Nephron progenitor cell (in vitro differentiated cells): ENCODE data around the gene EVL.
A peak's percentile ranks its signal among the peaks of the same experiment; 100 is the strongest.

Source experiments
- DNase-seq: peaks from one replicate; pipeline ENCODE4 v3.0.0; 2021
- H3K27ac Mint-ChIP-seq: 2 replicates; pipeline ENCODE4 v1.8.0; 2021; ENCODE audit warnings: mild to moderate bottlenecking, moderate library complexity, mixed read lengths
- H3K27me3 Mint-ChIP-seq: 2 replicates; pipeline ENCODE4 v1.8.0; 2021; ENCODE audit warnings: mild to moderate bottlenecking, low read depth, mixed read lengths; ENCODE audit not compliant: poor library complexity
- H3K36me3 Mint-ChIP-seq: 2 replicates; pipeline ENCODE4 v1.8.0; 2021; ENCODE audit warnings: low read depth, mixed read lengths
- H3K4me1 Mint-ChIP-seq: 2 replicates; pipeline ENCODE4 v1.8.0; 2021; ENCODE audit warnings: mixed read lengths
- H3K4me3 Mint-ChIP-seq: 2 replicates; pipeline ENCODE4 v1.8.0; 2021; ENCODE audit warnings: mild to moderate bottlenecking, moderate library complexity, mixed read lengths
- H3K9me3 Mint-ChIP-seq: 2 replicates; pipeline ENCODE4 v1.8.0; 2021; ENCODE audit warnings: mild to moderate bottlenecking, moderate library complexity, mixed read lengths
- TF ChIP-seq, protein P1 (sequence below): fragments of 200-600 bp; sonication (generic); IDR thresholded peaks from 2 replicates; pipeline ENCODE4 v1.5.0; 2021; ENCODE audit warnings: antibody characterized with exemption

The EVL gene

DNA sequence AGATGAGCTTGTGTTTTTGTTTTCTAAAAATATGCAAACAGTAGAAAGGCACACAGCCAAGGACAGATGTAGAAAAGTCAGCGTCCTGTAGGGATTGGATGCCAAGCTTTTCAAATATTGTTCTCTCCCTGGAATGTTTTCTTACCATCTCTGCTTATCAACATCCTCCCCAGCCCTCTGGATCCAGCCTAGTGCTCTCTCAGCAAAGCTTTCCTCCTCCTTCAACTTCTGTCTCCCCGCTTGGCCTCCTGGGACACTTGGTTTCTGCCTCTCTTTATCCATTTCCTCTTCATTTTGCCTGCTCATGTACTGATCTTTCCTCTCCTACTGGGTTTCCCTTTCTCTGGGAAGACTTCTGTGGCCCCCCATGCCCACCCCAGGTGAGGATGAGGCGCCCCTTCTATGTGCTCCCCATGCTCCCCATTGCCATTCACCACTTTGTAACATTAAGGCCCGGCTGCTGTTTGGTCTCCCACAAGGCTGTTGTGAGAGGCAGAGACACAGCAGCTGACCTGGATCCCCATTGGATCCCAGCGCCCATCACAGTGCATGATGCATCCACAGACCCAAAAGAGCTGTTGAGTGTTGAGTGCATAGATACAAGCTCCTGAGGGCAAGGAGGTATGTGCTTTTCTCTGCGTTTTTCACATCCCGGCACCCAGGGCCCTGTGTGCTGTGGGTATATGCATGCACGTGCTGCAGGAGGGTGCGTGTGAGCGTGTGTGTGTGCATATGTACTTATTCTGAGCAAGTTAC lies 38.2 kb downstream of the EVL start:
- DNase-seq, result no peak
- Mint-ChIP-seq H3K4me3 (no peak overlapping the region), H3K36me3 (peaks cover 28% of the 10 kb centered on the region), H3K27me3 (no peaks in the 10 kb centered on the region), H3K27ac (peak overlapping the region; percentile 6), H3K9me3 (no peaks in the 10 kb centered on the region), H3K4me1 (peaks cover 30% of the 10 kb centered on the region)
- TF ChIP-seq, protein P1, sequence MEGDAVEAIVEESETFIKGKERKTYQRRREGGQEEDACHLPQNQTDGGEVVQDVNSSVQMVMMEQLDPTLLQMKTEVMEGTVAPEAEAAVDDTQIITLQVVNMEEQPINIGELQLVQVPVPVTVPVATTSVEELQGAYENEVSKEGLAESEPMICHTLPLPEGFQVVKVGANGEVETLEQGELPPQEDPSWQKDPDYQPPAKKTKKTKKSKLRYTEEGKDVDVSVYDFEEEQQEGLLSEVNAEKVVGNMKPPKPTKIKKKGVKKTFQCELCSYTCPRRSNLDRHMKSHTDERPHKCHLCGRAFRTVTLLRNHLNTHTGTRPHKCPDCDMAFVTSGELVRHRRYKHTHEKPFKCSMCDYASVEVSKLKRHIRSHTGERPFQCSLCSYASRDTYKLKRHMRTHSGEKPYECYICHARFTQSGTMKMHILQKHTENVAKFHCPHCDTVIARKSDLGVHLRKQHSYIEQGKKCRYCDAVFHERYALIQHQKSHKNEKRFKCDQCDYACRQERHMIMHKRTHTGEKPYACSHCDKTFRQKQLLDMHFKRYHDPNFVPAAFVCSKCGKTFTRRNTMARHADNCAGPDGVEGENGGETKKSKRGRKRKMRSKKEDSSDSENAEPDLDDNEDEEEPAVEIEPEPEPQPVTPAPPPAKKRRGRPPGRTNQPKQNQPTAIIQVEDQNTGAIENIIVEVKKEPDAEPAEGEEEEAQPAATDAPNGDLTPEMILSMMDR, result no peak

DNA sequence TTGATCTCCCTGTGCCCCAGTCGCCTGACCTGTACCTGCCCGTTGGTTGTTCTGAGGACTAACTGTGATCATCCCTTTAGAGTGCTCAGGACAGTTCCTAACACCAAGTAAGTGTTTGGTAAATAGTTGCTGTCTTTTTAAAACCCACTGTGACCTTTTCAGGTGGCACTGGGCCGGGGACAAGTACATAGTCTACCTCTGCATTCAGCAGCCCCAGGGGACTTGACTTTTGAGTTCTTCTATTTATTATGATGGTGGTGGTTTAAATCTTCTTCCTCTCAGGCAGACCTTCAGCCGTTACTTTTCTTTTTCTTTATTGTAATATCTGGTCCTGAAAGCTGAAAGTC lies 38.8 kb downstream of the EVL start:
- Mint-ChIP-seq H3K27me3 (no peaks in the 10 kb centered on the region), H3K4me3 (no peak overlapping the region), H3K27ac (no peak overlapping the region), H3K9me3 (no peaks in the 10 kb centered on the region), H3K36me3 (peaks cover 22% of the 10 kb centered on the region), H3K4me1 (peaks cover 35% of the 10 kb centered on the region)
- no peak for DNase-seq
- TF ChIP-seq, protein P1, result no peak

DNA sequence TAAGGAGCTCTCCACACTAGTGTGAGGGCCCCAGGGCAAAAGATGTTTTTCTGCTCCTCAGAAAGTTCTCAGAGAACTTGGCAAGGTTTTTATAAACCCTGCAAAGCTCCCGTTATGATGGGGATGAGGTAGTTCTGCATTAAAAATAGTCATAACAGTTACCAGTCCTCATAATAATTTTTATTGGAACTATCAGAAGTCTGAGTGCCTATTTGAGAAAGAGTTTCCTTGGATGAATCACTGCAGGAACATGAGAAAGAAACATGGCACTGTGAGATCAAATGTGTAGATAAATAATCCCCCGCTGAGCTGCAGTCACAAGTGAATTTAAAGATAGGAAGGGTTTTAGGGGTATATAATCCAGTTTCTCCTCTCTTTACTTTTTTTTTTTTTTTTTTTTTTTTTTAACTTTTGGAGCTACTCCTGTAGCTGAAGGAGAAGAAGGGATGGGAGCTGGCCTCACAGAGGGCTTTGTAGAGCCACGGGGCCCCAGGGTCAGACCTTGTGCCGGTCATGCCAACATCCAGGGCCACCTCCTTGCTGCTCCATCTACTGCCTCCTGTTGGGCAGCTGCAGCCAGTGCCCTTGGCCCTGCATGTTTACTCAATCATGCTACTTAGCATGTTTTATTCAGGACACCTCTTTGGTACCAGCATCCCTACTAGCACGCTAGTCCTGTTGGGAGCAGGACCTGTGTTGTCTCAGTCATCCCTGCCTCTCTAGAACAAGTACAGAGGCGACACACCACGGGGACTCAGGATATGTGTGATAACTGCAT lies 39.5 kb downstream of the EVL start:
- peaks cover 40% of the 10 kb centered on the region for H3K4me1 Mint-ChIP-seq
- H3K9me3 Mint-ChIP-seq, result no peaks in the 10 kb centered on the region
- DNase-seq, result no peak
- H3K27me3 Mint-ChIP-seq, result peaks cover 4% of the 10 kb centered on the region
- no peak overlapping the region for H3K4me3 Mint-ChIP-seq
- H3K27ac Mint-ChIP-seq, result no peak overlapping the region
- TF ChIP-seq, protein P1, result no peak
- H3K36me3 Mint-ChIP-seq, result peaks cover 18% of the 10 kb centered on the region

DNA sequence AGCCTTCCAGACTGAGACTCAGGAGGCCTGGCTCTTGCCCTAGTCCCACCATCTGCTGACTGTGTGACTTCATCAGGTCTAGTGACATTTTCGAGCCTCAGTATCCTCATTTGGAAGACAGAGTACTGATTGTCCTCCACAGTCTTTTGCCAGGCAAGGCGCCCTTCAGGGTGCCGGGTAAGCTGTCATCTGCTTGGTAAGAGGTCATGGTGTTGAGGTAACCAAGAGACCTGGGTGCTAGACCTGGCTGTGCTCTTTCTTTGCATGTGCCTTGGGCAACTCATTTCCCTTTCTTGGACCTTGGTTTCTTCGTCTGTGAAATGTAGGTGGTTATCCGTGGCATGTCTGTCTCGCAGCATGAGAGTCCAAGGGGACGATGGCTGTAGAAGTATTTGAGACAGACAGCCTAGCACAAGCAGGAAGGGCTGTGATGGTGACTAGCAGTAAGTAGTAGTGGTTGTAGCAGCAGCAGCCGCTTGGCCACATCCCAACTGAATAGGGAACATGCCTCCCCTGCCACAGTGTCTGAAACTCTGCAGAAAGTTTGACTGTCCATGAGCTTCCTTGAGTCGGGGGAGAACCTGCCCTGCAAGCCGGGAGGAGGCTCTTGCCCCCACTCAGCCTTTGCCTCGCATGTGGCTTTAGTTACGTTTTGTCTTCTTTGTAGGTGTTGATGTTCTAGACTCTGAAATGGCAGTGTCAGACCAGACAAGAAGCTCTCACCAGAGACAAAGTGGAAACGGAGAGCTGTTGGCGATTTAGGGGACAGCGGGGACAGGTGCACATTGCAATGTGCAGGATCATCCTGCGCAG lies 40.3 kb downstream of the EVL start:
- TF ChIP-seq, protein P1, result no peak
- Mint-ChIP-seq H3K27me3 (peaks cover 4% of the 10 kb centered on the region), H3K27ac (peak overlapping the region; percentile 45), H3K4me1 (peaks cover 40% of the 10 kb centered on the region), H3K36me3 (peaks cover 12% of the 10 kb centered on the region), H3K9me3 (no peaks in the 10 kb centered on the region), H3K4me3 (no peak overlapping the region)
- no peak for DNase-seq

DNA sequence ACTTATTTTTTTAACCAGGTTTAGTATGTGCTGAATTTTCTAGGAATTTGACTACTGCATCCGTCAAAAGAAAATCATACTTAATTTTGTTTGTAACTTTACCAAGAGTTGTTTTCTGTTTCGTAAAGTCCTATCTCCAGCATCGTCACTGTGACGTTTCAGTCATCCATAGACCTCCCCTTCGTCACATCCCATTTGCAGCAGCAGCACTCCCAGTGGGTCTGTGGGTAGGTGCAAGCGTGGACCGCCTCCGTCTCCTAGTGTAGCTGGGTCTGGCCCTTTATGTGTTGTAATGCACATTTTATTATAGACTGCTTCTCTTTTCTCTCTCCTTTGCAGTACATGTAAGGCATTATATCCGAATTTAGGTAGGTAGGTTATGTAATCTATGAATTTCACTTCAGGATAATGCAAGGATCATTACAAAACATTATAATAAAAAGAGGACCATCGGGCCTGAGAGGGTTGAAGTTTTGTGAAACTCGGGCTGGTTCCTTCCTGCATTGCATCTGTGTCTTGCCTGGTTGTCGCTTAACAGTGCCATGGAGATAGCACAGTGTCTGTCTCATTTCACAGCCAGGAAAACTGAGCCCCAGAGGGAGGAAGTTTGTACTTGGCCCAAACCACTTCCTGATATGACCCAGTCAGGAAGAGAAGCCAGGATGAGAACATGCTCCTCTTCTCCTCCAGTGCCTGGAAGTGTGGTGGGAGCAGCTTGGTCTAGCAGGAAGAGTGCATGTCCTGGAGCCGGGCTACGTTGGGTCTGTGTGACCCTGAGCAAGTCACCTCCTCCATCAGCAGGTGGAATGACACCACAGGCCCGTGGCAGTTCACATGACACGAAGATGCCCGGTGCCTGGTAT lies 41.3 kb downstream of the EVL start:
- TF ChIP-seq, protein P1, result no peak
- Mint-ChIP-seq H3K27ac (no peak overlapping the region), H3K9me3 (no peaks in the 10 kb centered on the region), H3K27me3 (peaks cover 4% of the 10 kb centered on the region), H3K36me3 (peaks cover 12% of the 10 kb centered on the region), H3K4me3 (no peak overlapping the region), H3K4me1 (peaks cover 40% of the 10 kb centered on the region)
- DNase-seq, result no peak
